ENCODE data around the gene PPP1R36. TPM values are rescaled to one million over a fixed set of nuclear protein-coding genes. Genes with fewer than 3 reads are reported as not detected.

Gene PPP1R36
- total and polyA plus RNA-seq, 2 of the 13 experiments (the other 11 are each of a cell fraction or from before 2014, with no cell fraction given) = 0.11 to 0.17 TPM

GRCh38 chr14:64522591-64523355 lies 27.0 kb upstream of the PPP1R36 start (continued):
- TF ChIP-seq DZIP1 (CRISPR knock-in tag; IDR thresholded peaks at IDR 0.05) (no peak), KLF11 (CRISPR knock-in tag; IDR thresholded peaks at IDR 0.05) (no peak)

- FAIRE-seq = no peak
- Histone ChIP-seq H3K36me3 (replicated peaks in 1 of 2; ENCODE audit: control insufficient read depth in 1 of 2, insufficient read depth in 2 of 2, low read length in 2 of 2) (peaks cover 7 to 21% of the 10 kb centered on the region in 2 experiments; a peak in 3 of 5 replicates), H3K79me2 (ENCODE audit: insufficient read depth, low read length) (no peaks in the 10 kb centered on the region)
Measured at GRCh38 chr14:64525354-64525753, 24.4 kb upstream of the PPP1R36 start.

More at GRCh38 chr14:64525354-64525753, 24.4 kb upstream of the PPP1R36 start:
- Histone ChIP-seq H3K9me3 (ENCODE audit: low read length) (no peaks in the 10 kb centered on the region), H3K4me3 (replicated peaks in 1 of 3; ENCODE audit: insufficient read depth in 1 of 3, low read depth in 2 of 3, low read length in 3 of 3) (no peak overlapping the region), H2AFZ (ENCODE audit: low read length) (no peak overlapping the region), H3K9ac (ENCODE audit: insufficient read depth, low read depth, low read length) (no peak overlapping the region), H4K20me1 (ENCODE audit: insufficient read depth, low read length) (no peaks in the 10 kb centered on the region), H3K4me2 (ENCODE audit: low read depth, low read length) (no peak overlapping the region), H3K27ac (ENCODE audit: extremely low read length, insufficient read depth, low read length) (no peak overlapping the region), H3K4me1 (ENCODE audit: insufficient read depth, low read length) (peaks cover 8% of the 10 kb centered on the region; the same call in 1 of the 2 replicates), H3K27me3 (ENCODE audit: control insufficient read depth in 1 of 2, insufficient read depth in 2 of 2, low read length in 2 of 2) (no peaks in the 10 kb centered on the region; a peak in 1 of 5 replicates)
- no TSS peak for BruUV-seq (replicated peaks)
- TF ChIP-seq NFE2L2 (IDR thresholded peaks at IDR 0.05; ENCODE audit: low read length) = peak; percentile 58
- 0 out of 4 replicates have a peak, but pooled peaks of 1 of the 2 experiments have one; percentile 15 for TF ChIP-seq MAFK (conservative IDR thresholded peaks at IDR 0.05 in 1 of 2, IDR thresholded peaks at IDR 0.05 in 1 of 2; ENCODE audit: low read length in 2 of 2)
- TF ChIP-seq RAD21 (CRISPR knock-in tag; IDR thresholded peaks at IDR 0.05) = no peak
- WGBS (ENCODE audit: low lambda C conversion rate) = 99% methylated on average over 2 of the region's 2 CpGs
- no peak for DNase-seq (ENCODE audit: low spot score)
- POLR2A ChIA-PET = no interaction called here
- in situ Hi-C loops (cut with HindIII; ENCODE audit: extremely low pct_ligation_motif_present, low pct_unique_long_range_greater_than_20kb) (no loop called here), intact Hi-C loops (cut with micrococcal nuclease; ENCODE audit: unreplicated experiment) (no loop called here)
- CTCF ChIA-PET (ENCODE audit: low intra/inter-chr PET ratio, low total read pairs) = no interaction called here
- ATAC-seq = no peak

All from HepG2 (cell line).